Loucy (cell line): ENCODE measurements around the gene THADA.

Experiments used
- CTCF ChIP-seq: fragments of 200-600 bp; sonication (generic); conservative IDR thresholded peaks from 2 replicates; pipeline ENCODE4 v1.5.1; 2014; ENCODE audit warnings: mild to moderate bottlenecking, antibody characterized with exemption, low read length
- EZH2phosphoT487 ChIP-seq: fragments of 200-600 bp; IDR thresholded peaks from 2 replicates; pipeline ENCODE4 v1.6.1; 2018; ENCODE audit warnings: antibody characterized with exemption, mild to moderate bottlenecking, moderate library complexity, borderline replicate concordance

GRCh38 chr2:43262239-43262638, 333.6 kb downstream of the THADA start:
- TF ChIP-seq CTCF (no peak), EZH2phosphoT487 (no peak)
